Activated CD4-positive, alpha-beta T cell treated with anti-CD3 and anti-CD28 coated beads, Interleukin-10, Interleukin-2, amounts not matched to agents 100 ng/mL and 50 ng/mL, durations not matched to agents 16 hours and 8 hours (primary cell): Measurements from ENCODE around the gene MS4A10.
A peak's percentile ranks its signal among the peaks of the same experiment; 100 is the strongest.
"Not testable (repeated sequence)": the region's sequence is repeated elsewhere in the genome, so short reads cannot be mapped to it uniquely, and the experiment has no call there.

Experiments
- DNase-seq: peaks from one replicate; pipeline ENCODE4 v3.0.0-alpha.2; 2020

The MS4A10 gene

GRCh38 chr11:60785136-60785535 lies at the start of gene MS4A10:
Gene MS4A10 (plus strand): TSS chr11:60785333. CDS start chr11:60790336, 5,003 bp downstream.
- DNase-seq: no peak

- no peak for DNase-seq
These were observed 46.0 kb upstream of the MS4A10 start for GRCh38 chr11:60739114-60739513.

- DNase-seq: no peak
These were observed 44.6 kb upstream of the MS4A10 start for GRCh38 chr11:60740573-60740972.

GRCh38 chr11:60741421-60741820 lies 43.7 kb upstream of the MS4A10 start:
- no peak for DNase-seq

- DNase-seq: no peak
These were observed 42.1 kb upstream of the MS4A10 start for GRCh38 chr11:60743058-60743457.

GRCh38 chr11:60744114-60744513 lies 41.0 kb upstream of the MS4A10 start:
- no peak for DNase-seq

GRCh38 chr11:60747359-60747873 lies 37.7 kb upstream of the MS4A10 start:
- DNase-seq: no peak

- no peak for DNase-seq
These were observed 36.9 kb upstream of the MS4A10 start for GRCh38 chr11:60748225-60748624.

- no peak for DNase-seq
These were observed 36.3 kb upstream of the MS4A10 start for GRCh38 chr11:60748821-60749220.

- DNase-seq: no peak
These were observed 34.2 kb upstream of the MS4A10 start for GRCh38 chr11:60750911-60751310.

- no peak for DNase-seq
These were observed 31.8 kb upstream of the MS4A10 start for GRCh38 chr11:60753309-60753708.

GRCh38 chr11:60754887-60755286 lies 30.2 kb upstream of the MS4A10 start:
- no peak for DNase-seq

- peak; percentile 52 for DNase-seq
These were observed 28.7 kb upstream of the MS4A10 start, which contains the start of gene MS4A15 for GRCh38 chr11:60756307-60757032. Gene MS4A15 (plus strand): TSS chr11:60756867. CDS start chr11:60763734, 6,867 bp downstream.

- DNase-seq: no peak
These were observed 27.8 kb upstream of the MS4A10 start for GRCh38 chr11:60757231-60757800.

- not testable (repeated sequence) for DNase-seq
These were observed 26.5 kb upstream of the MS4A10 start for GRCh38 chr11:60758671-60759070.

GRCh38 chr11:60759438-60760225 lies 25.5 kb upstream of the MS4A10 start:
- DNase-seq: not testable (repeated sequence)

GRCh38 chr11:60761436-60762190 lies 23.5 kb upstream of the MS4A10 start:
- DNase-seq: no peak

- peak; percentile 7 for DNase-seq
These were observed 22.1 kb upstream of the MS4A10 start for GRCh38 chr11:60762851-60763691.

GRCh38 chr11:60763692-60764369 lies 21.3 kb upstream of the MS4A10 start:
- no peak for DNase-seq

GRCh38 chr11:60764879-60765278 lies 20.3 kb upstream of the MS4A10 start:
- no peak for DNase-seq

- DNase-seq: no peak
These were observed 19.8 kb upstream of the MS4A10 start for GRCh38 chr11:60765355-60765754.
